Limb (tissue), 2 donors: ENCODE results near the gene LRP11.
A peak's percentile ranks its signal among the peaks of the same experiment; 100 is the strongest.
"Not testable (repeated sequence)": the region's sequence is repeated elsewhere in the genome, so short reads cannot be mapped to it uniquely, and the experiment has no call there.

Source experiments
- DNase-seq, 2 donors: peaks; one replicate each; pipeline ENCODE4 v3.0.0-alpha.2; 2016; ENCODE audit errors: extremely low spot score in 2 of 2

The LRP11 gene

DNA sequence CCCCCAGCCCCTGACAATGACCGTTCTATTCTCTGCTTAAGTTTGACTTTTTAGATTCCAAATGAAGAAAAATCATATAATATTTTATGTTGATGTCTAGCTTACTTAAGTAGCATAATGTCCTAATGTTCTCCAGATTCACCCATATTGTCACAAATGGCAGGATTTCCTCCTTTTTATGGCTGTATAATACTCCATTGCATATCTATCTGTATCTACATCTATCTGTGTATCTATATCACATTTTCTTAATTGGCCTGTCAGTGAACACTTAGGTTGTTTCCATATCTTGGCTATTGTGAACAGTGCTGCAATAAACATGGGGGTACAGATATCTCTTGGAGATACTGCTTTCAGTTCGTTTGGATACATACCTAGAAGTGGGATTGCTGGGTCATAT, 7.0 kb upstream of the LRP11 start:
- no peak for DNase-seq

DNA sequence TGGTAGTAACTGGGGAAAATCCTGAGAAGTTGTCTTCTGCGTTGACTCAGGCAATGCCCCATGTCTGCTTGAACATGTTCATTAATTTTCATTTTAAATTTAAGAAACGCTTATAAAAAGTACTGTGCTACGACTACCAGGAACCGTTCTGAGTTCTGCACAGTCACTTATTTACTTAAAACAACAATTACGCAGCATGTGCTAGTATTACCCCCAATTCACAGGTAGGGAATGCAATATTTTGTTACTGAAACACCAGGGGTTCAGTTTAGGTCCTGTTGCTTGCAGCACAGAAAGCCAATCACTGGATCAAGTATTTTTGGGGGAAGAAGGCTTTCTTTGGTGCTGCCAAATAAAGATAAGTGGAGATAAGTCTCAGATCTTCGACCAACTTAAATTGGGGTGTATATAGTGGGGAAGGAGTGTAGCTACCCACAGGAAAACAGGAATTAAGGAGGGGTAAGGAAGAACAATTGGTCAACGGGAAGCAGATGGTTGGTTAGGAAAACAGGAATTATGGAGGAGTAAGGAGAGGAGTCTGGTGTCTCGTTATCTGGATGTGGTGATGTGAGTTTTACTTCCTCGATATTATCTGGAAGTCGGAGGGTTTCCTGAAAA, 5.2 kb upstream of the LRP11 start:
- DNase-seq, result no peak

DNA sequence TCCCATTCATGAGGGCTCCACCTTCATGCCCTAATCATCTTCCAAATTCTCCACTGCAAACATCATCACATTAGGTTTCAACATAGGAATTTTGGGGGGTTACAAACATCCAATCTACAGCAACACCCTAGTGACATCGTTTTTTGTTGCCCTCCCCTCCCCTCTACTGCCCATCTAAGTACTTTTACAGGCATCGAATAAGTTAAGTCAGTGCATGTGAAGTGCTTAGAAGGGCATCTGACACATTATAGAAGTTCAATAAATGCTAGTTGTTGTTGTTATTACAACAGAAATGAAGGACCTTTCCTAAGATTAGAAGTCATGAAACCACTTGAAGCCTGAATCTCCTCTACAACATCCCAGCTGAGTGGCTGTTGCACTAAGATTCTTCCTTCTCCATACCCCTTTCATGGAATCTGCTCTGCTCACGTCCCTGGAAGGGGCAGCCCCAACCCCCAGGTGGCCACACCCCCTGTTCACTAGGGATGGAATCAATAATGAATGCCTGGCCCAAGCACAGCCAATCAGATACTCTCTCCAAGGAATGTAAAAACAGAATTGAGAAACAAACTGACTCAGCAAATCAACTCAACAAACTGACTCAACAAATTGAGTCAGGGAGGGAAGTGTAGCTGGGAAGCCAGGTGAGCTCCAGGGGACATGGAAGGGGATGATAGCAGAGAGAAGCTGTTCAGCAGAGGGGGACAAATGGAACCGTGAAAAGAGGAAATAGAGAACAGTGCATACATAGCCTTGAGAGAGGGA, 3.9 kb upstream of the LRP11 start:
- no peak for DNase-seq

- peak in 1 of 2 donors; percentile 79 for DNase-seq
These were observed 698 bp upstream of the LRP11 start for GRCh38 chr6:149864578-149865535.

- DNase-seq, result peak; percentile 63 to 81
These were observed 1.0 kb downstream of the LRP11 start for GRCh38 chr6:149862922-149863697.

DNA sequence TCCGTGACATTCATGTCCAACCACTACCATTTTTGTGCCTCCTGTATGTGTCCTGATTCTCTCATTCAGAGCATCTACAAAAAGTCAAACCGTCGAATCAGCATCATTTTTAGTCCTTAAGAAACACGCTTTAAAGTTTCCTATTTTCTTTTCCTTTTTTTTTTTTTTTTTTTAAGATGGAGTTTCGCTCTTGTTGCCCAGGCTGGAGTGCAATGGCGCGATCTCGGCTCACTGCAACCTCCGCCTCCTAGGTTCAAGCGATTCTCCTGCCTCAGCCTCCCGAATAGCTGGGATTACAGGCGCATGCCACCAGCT, 1.8 kb downstream of the LRP11 start:
- DNase-seq, result not testable (repeated sequence)

- DNase-seq, result no peak
These were observed 2.3 kb downstream of the LRP11 start for GRCh38 chr6:149861603-149862423.

- DNase-seq, result no peak
These were observed 3.1 kb downstream of the LRP11 start for GRCh38 chr6:149860834-149861602.

DNA sequence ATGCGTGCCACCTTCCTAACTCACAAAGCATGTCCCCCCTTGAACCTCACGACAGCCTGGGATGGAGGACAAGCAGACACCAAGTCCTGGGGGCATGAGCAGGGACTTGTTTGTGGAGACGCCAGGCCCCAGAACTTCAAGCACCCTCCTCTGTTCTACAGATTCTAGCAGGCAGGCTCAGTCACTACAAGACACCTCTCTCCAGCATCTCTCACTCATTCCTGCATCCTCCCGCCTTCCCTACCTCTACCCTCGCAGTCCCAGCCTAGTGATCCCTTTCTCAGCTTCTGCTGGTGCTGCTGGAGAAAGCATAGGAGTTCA, 3.7 kb downstream of the LRP11 start:
- DNase-seq, result no peak

DNA sequence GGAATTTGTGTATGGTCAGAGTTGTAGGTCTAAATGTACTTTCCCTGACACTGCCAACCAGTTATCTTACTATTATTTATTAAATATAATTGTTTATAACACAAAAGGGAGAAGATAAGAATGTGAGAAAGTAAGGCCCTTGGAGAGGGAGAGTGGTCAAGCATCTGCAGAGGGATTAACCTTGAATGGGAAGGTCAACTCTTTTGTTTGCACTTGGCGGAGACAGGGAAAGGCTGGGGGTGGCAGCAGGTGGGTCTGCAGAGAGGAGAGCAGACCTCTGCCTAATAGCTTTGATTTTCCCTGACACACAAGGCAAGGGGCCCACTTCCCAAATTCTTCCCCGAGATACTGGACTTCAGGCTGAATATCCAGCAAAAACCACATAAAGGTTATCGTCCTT, 4.2 kb downstream of the LRP11 start:
- DNase-seq, result no peak

DNA sequence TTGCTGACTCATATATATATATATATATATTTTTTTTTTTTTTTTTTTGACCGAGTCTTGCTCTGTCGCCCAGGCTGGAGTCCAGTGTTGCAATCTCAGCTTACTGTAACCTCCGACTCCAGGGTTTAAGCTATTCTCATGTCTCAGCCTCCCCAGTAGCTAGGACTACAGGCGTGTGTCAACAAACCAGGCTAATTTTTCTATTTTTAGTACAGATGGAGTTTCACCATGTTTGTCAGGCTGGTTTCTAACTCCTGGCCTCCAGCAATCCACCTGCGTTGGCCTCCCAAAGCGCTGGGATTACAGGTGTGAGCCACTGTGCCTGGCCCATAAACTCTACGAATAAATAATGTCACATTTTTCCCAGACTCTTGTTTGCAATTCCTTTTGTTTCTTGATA, 4.8 kb downstream of the LRP11 start:
- DNase-seq, result no peak

DNA sequence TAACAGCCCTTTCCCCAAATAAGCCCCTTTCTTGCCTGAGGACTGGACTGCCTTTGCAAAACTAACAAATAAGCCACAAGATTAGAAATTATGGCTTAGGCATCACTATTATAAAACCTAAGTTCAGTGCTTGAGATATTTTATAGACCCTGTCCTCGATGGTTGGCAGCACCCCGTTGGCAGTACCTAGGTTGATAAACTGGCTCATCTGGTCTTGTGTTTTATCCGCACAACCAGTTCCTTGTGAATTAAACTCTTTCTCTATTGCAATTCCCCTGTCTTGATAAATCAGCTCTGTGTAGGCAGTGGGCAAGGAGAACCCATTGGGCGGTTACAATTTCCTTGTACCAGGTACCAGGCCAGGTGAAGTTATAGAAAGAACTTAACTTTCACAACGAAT, 6.6 kb downstream of the LRP11 start:
- no peak for DNase-seq

DNA sequence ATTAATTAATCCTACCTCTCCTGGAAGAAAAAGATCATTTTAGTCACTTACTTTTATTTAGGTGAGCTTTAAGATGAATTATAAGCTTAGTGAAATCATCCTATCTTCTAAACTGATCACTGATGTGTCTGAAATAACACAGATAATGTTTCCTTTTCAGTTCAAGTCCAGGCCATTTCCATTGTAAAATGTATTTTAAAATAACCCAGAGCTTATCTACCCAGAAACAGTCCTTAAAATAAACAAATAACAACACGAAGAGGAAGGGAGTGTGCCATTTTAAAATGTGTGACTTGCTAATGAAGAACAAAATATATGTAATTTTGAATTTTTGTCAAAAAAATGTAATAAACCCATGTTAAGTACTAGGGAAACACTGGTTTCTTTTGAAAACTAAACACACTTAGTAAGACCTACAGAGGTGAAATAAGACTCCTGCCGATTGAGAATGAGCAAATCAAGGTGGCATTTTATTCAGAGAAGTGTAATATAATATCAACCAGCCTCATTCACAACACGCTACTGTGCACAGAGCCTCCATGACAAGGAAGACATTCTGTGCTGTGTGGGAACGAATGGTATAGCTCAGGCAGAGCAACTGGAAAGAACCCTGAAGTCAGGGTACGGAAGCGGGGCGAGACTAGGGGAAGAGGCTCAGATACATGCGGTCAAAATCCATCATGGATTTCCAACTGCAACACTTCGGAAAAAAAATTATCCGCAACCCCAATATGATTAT, 7.7 kb downstream of the LRP11 start:
- no peak for DNase-seq

DNA sequence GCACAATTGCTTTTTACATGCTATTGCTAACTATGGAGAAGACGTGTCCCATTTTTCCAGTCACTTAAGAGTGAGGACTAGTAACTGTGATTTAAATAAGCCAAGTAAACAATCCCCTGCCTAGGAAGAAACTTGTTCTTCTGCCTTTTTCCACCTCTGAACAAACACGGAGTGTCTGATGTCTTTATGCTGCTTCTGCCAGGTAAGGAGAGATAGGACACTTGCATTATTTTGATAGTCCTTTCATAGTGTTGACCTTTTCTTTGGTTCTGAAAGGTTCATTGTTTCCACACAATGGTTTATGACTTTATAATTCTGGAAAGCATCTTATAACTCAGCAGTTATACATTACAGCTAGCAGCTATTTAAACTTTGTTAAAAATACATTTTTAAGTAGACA, 8.4 kb downstream of the LRP11 start:
- no peak for DNase-seq

- no peak for DNase-seq
These were observed 9.0 kb downstream of the LRP11 start for GRCh38 chr6:149855040-149855654.

DNA sequence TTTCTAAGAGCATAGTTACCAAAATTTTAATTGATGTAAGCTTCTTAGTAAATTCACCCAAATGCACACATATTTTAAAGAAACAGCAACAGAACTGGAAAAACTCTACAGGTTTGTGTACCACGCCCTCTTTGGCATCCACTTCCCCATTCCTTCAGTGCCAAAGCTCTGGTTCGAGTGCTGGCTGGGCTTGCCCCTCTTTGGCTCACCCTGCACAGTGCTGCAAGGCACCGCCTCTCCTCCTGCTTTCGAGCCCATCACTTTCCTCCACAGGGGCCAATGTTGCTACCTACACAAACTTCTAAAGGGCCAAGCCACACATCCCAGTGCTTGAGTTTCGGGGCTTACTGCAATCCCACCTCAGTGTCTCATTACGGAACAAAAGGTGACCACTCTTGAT, 9.6 kb downstream of the LRP11 start:
- DNase-seq, result no peak

GRCh38 chr6:149854017-149854416, 10.1 kb downstream of the LRP11 start:
- DNase-seq, result not testable (repeated sequence)

- no peak for DNase-seq
These were observed 11.3 kb downstream of the LRP11 start for GRCh38 chr6:149852881-149853280.

- no peak for DNase-seq
These were observed 12.0 kb downstream of the LRP11 start for GRCh38 chr6:149852180-149852579.
